ENCODE data around the gene PARP12. TPM values are rescaled to one million over a fixed set of nuclear protein-coding genes. Genes with fewer than 3 reads are reported as not detected.

PARP12 gene
- total and polyA plus RNA-seq, 9 of the 15 experiments (the other 6 are each of a cell fraction or from before 2014, with no cell fraction given), result 4.6 to 40.4 (median 23.5) TPM

DNA sequence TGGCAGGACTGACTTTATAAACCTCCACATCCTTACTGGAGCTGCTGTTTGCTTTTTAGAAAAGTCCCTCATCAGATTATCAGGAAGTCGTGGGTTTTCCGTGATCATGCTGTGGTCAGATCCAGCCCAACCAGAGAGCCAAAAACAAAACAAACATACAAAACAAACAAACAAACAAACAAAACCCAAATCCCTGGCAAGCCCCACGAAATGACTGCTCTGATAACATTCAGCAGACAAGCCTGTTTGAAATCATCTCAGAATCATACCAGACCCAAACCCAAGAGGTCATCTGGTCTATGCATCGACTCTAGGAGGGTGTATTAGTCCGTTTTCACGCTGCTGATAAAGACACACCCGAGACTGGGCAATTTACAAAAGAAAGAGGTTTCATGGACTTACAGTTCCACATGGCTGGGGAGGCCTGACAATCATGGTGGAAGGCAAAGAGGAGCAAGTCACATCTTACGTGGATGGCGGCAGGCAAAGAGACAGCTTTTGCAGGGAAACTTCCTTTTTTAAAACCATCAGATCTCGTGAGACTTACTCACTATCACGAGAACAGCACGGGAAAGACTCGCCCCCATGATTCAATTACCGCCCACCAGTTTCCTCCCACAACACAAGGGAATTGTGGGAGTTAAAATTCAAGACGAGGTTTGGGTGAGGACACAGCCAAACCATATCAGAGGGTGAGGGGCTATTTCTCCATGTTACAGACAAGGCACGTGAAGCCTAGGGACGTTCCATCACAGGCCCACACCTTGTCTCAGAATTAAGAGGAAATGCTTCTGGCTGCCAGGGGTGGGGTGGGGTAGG is 85.7 kb downstream of the PARP12 start (continued):
- TF ChIP-seq, protein P1, sequence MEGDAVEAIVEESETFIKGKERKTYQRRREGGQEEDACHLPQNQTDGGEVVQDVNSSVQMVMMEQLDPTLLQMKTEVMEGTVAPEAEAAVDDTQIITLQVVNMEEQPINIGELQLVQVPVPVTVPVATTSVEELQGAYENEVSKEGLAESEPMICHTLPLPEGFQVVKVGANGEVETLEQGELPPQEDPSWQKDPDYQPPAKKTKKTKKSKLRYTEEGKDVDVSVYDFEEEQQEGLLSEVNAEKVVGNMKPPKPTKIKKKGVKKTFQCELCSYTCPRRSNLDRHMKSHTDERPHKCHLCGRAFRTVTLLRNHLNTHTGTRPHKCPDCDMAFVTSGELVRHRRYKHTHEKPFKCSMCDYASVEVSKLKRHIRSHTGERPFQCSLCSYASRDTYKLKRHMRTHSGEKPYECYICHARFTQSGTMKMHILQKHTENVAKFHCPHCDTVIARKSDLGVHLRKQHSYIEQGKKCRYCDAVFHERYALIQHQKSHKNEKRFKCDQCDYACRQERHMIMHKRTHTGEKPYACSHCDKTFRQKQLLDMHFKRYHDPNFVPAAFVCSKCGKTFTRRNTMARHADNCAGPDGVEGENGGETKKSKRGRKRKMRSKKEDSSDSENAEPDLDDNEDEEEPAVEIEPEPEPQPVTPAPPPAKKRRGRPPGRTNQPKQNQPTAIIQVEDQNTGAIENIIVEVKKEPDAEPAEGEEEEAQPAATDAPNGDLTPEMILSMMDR (IDR thresholded peaks at IDR 0.05 in 2 of 3, conservative IDR thresholded peaks at IDR 0.05 in 1 of 3; ENCODE audit: insufficient read depth in 2 of 3, low read depth in 1 of 3, low read length in 3 of 3), result peak in 1 of 3 experiments; percentile 21; a peak in 1 of 6 replicates
- TF ChIP-seq, protein P2, sequence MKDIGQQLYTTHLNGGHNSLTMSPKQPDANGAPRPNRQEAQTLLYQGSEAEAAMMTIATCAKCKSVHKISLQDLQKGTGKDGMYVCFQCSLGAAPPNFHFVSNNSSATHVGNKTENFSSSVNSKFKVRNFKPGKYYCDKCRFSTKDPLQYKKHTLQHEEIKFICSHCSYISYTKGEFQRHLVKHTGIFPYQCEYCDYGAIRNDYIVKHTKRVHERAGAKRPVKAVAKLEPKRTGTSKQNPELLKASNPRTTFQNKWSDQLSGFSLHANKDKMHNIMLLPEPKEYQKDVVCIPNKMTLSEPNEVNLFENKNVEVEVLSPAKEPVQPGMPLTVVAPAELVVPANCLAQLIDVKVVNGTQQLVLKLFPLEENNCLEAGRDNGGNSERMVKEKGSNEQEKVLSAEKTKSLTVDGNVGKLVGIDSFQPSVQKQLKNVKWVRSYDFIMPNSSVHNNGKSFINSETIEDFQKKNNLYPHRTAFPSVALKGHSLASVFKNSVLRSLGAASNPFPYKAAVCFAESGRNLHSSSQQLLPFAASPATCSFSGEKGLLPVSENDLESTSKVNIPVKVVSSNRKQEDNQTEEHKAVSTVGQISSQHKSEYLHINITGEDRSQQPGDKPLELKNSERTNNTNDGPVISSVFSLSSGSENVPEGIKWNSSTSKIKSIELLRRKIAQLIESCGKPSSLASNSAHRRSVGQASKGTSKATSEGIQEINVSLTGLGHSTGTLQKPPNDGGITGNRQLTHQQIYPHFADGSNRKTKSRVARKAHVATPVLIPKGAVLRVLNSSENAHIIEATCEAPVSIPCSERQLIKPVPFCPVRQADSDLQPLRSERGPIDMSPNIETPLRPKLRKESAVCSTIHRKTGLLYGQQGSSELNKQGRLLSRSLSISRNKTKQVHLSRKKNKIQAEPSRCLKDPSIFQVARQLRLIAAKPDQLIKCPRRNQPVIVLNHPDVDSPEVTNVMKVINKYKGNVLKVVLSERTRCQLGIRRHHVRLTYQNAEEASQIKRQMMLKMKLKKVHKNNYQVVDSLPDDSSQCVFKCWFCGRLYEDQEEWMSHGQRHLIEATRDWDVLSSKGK (CRISPR knock-in tag; IDR thresholded peaks at IDR 0.05), result no peak
- TF ChIP-seq CTBP1 (IDR thresholded peaks at IDR 0.05; ENCODE audit: borderline replicate concordance), result peak; percentile 52
- TF ChIP-seq PHF21A (IDR thresholded peaks at IDR 0.05; ENCODE audit: borderline replicate concordance, low read depth), result no peak
- TF ChIP-seq, protein P3, sequence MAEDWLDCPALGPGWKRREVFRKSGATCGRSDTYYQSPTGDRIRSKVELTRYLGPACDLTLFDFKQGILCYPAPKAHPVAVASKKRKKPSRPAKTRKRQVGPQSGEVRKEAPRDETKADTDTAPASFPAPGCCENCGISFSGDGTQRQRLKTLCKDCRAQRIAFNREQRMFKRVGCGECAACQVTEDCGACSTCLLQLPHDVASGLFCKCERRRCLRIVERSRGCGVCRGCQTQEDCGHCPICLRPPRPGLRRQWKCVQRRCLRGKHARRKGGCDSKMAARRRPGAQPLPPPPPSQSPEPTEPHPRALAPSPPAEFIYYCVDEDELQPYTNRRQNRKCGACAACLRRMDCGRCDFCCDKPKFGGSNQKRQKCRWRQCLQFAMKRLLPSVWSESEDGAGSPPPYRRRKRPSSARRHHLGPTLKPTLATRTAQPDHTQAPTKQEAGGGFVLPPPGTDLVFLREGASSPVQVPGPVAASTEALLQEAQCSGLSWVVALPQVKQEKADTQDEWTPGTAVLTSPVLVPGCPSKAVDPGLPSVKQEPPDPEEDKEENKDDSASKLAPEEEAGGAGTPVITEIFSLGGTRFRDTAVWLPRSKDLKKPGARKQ (CRISPR knock-in tag; IDR thresholded peaks at IDR 0.05), result 0 out of 2 replicates have a peak, but pooled peaks have one; percentile 65
- peak; percentile 62; the same call in 1 of the 2 replicates for TF ChIP-seq ATF7 (IDR thresholded peaks at IDR 0.05)
- TF ChIP-seq HLTF (IDR thresholded peaks at IDR 0.05), result peak; percentile 67; the same call in 1 of the 2 replicates
- TF ChIP-seq MBD2 (IDR thresholded peaks at IDR 0.05; ENCODE audit: borderline replicate concordance, low read depth), result peak; percentile 64; the same call in 1 of the 2 replicates
- TF ChIP-seq, protein P4, sequence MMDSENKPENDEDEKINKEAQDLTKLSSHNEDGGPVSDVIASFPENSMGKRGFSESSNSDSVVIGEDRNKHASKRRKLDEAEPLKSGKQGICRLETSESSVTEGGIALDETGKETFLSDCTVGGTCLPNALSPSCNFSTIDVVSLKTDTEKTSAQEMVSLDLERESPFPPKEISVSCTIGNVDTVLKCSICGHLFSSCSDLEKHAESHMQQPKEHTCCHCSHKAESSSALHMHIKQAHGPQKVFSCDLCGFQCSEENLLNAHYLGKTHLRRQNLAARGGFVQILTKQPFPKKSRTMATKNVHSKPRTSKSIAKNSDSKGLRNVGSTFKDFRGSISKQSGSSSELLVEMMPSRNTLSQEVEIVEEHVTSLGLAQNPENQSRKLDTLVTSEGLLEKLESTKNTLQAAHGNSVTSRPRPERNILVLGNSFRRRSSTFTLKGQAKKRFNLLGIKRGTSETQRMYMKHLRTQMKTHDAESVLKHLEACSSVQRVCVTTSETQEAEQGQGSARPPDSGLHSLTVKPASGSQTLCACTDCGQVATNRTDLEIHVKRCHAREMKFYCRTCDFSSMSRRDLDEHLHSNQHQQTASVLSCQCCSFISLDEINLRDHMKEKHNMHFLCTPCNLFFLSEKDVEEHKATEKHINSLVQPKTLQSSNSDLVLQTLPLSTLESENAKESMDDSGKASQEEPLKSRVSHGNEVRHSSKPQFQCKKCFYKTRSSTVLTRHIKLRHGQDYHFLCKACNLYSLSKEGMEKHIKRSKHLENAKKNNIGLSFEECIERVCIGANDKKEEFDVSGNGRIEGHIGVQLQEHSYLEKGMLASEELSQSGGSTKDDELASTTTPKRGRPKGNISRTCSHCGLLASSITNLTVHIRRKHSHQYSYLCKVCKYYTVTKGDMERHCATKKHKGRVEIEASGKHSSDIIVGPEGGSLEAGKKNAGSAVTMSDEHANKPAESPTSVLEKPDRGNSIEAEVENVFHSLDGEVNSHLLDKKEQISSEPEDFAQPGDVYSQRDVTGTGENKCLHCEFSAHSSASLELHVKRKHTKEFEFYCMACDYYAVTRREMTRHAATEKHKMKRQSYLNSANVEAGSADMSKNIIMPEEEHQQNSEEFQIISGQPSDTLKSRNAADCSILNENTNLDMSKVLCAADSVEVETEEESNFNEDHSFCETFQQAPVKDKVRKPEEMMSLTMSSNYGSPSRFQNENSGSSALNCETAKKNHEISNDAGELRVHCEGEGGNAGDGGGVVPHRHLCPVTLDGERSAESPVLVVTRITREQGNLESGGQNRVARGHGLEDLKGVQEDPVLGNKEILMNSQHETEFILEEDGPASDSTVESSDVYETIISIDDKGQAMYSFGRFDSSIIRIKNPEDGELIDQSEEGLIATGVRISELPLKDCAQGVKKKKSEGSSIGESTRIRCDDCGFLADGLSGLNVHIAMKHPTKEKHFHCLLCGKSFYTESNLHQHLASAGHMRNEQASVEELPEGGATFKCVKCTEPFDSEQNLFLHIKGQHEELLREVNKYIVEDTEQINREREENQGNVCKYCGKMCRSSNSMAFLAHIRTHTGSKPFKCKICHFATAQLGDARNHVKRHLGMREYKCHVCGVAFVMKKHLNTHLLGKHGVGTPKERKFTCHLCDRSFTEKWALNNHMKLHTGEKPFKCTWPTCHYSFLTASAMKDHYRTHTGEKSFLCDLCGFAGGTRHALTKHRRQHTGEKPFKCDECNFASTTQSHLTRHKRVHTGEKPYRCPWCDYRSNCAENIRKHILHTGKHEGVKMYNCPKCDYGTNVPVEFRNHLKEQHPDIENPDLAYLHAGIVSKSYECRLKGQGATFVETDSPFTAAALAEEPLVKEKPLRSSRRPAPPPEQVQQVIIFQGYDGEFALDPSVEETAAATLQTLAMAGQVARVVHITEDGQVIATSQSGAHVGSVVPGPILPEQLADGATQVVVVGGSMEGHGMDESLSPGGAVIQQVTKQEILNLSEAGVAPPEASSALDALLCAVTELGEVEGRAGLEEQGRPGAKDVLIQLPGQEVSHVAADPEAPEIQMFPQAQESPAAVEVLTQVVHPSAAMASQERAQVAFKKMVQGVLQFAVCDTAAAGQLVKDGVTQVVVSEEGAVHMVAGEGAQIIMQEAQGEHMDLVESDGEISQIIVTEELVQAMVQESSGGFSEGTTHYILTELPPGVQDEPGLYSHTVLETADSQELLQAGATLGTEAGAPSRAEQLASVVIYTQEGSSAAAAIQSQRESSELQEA (IDR thresholded peaks at IDR 0.05; ENCODE audit: low read depth), result peak; percentile 51; the same call in 1 of the 2 replicates
- no peak for TF ChIP-seq CBFA2T2 (conservative IDR thresholded peaks at IDR 0.05)
- TF ChIP-seq OTX1 (CRISPR knock-in tag; IDR thresholded peaks at IDR 0.05), result peak; percentile 64; the same call in 1 of the 2 replicates

All from K562 (cell line).